Measurements from ENCODE around the gene CDH23.

The CDH23 gene

GRCh38 chr10:71360735-71361134 lies 36.0 kb upstream of the CDH23 start:
- no peak for DNase-seq (ENCODE audit: low read depth)
- TF ChIP-seq CTCF (conservative IDR thresholded peaks at IDR 0.05; ENCODE audit: low read depth, low read length), result no peak
- no peak overlapping the region for H3K4me3 ChIP-seq (ENCODE audit: low read depth, low read length)

GRCh38 chr10:71361581-71361980 lies 35.1 kb upstream of the CDH23 start:
- no peak for TF ChIP-seq CTCF (conservative IDR thresholded peaks at IDR 0.05; ENCODE audit: low read depth, low read length)
- H3K4me3 ChIP-seq (ENCODE audit: low read depth, low read length), result no peak overlapping the region
- no peak for DNase-seq (ENCODE audit: low read depth)

GRCh38 chr10:71362141-71362540 lies 34.6 kb upstream of the CDH23 start:
- DNase-seq (ENCODE audit: low read depth), result no peak
- no peak overlapping the region for H3K4me3 ChIP-seq (ENCODE audit: low read depth, low read length)
- no peak for TF ChIP-seq CTCF (conservative IDR thresholded peaks at IDR 0.05; ENCODE audit: low read depth, low read length)

- TF ChIP-seq CTCF (conservative IDR thresholded peaks at IDR 0.05; ENCODE audit: low read depth, low read length), result no peak
- DNase-seq (ENCODE audit: low read depth), result no peak
- H3K4me3 ChIP-seq (ENCODE audit: low read depth, low read length), result no peak overlapping the region
Measured at GRCh38 chr10:71363936-71364335, 32.8 kb upstream of the CDH23 start.

GRCh38 chr10:71365366-71365765 lies 31.4 kb upstream of the CDH23 start:
- DNase-seq (ENCODE audit: low read depth), result no peak
- no peak for TF ChIP-seq CTCF (conservative IDR thresholded peaks at IDR 0.05; ENCODE audit: low read depth, low read length)
- no peak overlapping the region for H3K4me3 ChIP-seq (ENCODE audit: low read depth, low read length)

- no peak for TF ChIP-seq CTCF (conservative IDR thresholded peaks at IDR 0.05; ENCODE audit: low read depth, low read length)
- no peak overlapping the region for H3K4me3 ChIP-seq (ENCODE audit: low read depth, low read length)
- no peak for DNase-seq (ENCODE audit: low read depth)
Measured at GRCh38 chr10:71366690-71367089, 30.0 kb upstream of the CDH23 start.

- TF ChIP-seq CTCF (conservative IDR thresholded peaks at IDR 0.05; ENCODE audit: low read depth, low read length), result no peak
- H3K4me3 ChIP-seq (ENCODE audit: low read depth, low read length), result no peak overlapping the region
- DNase-seq (ENCODE audit: low read depth), result no peak
Measured at GRCh38 chr10:71367271-71367670, 29.4 kb upstream of the CDH23 start.

Measured in choroid plexus epithelial cell (primary cell).